GM12873 (cell line): ENCODE data around the gene DMD.

ENCODE experiments used
- CTCF ChIP-seq: IDR thresholded peaks from 2 replicates; pipeline ENCODE4 v1.5.1; 2012; ENCODE audit warnings: low read depth, mild to moderate bottlenecking, moderate library complexity, low read length, control low read depth; ENCODE audit not compliant: insufficient read depth; ENCODE audit errors: missing control alignments

DMD gene

DNA sequence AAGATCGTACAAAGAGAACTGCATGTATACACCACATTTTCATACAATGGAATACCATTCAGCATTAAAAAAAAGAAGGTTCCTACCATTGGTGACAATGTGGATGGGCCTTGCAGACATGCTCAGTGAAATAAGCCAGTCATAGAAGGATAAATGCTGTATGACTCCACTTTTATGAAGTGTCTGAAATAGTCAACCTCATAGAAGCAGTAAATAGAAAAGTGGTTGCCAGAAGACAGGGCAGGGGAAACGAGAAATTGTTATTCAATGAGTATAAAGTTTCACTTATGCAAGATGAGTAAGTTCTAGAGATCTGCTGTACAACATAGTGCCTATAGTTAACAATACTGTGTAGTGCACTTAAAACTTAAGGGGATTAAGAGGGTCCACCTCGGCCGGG lies 1882.1 kb downstream of the DMD start:
- no peak for TF ChIP-seq CTCF

DNA sequence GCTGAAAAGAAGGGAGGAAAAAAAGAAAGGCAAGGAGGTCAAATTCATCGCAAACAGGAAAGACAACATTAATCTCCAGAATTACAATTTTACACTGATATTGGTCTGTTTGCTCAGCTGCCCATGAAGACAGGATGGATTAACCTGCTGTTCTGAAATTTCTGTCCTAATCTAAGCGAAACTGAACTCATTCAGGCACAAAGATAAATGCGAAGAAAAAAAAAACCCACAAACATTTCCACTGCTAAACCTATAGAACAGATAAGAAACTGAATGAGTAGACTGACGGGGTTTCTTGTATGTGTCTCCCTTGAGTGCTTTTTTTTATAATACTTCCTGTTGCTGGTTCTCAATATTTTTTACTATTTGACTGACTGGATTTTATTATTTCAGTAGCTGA lies 1887.7 kb downstream of the DMD start:
- TF ChIP-seq CTCF = no peak

DNA sequence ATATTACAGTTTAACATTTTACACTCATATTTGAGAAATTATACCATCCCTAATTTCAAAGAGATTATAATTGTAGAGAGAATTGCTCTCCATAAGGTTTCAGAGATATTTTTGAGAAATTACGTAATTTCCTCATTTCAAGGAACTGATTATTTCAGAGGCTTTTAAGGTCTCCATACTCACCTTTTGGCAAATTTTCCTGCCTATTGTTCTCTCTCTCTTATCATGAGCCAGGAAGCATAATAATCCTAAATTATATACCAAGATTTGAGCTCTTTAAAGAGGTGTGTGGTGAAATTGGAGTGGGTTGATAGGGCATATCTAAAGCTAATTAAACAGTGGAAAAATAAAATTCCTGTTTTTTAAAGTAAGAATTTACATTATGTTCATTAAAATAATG lies 1890.6 kb downstream of the DMD start:
- no peak for TF ChIP-seq CTCF

DNA sequence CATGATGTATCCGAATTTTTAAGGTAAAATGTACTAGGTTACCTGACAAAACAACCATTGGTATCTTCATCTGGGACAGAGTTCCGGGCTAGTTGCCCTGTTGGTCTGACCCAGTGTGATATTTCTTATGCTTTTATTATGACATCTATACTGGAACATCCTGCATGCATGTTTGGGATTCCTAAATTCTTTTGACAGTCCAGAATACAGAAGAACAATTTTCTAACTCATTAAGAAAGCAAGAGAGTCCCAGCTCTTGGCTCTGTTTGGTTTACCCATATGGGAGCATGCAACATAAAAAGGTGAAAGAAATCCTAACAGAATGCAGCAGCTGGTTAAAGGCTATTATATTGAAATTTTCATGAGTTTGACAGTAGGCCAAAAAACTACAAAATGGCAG lies 1891.8 kb downstream of the DMD start:
- TF ChIP-seq CTCF = no peak

- no peak for TF ChIP-seq CTCF
These were observed 1892.5 kb downstream of the DMD start for GRCh38 chrX:31318866-31319265.

DNA sequence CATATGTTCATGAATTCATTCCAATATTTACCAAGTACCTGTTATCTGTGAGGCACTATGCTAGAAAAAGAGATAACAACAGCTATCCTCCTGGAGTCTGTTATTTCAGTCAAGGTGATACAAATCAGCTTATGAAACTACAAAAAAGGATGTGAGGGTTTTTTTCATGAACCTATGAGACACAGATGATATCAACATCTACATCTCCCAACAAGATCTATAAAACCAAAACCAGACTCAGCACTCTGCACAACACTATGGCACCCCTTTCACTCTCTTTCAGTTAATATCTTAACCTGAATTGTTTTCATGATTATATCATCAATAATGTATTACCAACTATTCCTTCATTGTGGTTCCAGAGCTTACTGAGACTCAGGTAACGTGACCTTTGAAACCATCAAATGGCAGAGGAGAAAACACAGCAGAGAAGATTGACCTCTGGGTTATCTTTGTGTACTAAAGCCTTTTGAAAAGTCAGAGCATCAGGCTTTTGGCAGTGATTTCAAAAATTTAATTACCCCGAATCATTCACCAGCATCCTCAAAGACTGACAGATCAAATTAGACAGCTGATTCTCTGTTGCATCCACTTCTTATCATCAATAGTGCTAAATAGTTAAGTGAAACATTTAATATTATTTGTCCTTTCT lies 1894.9 kb downstream of the DMD start:
- no peak for TF ChIP-seq CTCF

DNA sequence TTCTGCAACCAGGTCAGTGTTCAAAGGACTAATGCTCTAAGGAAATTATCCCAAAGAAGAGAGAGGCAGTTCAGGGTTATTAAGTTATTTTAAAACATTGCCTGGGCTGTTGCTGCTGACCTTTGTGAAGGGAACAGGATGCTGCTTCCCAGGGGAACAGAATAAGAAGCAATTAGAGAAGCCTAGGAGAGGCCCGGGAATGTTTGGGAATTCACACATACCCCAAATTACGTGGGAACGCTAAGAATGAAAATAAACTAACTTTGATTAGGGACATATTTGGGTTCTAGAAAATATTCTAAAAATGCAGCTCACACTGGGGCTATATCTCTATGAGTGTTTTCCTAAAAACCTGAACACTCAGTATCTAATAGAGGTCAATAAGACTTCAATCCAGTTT lies 1896.4 kb downstream of the DMD start:
- no peak for TF ChIP-seq CTCF

DNA sequence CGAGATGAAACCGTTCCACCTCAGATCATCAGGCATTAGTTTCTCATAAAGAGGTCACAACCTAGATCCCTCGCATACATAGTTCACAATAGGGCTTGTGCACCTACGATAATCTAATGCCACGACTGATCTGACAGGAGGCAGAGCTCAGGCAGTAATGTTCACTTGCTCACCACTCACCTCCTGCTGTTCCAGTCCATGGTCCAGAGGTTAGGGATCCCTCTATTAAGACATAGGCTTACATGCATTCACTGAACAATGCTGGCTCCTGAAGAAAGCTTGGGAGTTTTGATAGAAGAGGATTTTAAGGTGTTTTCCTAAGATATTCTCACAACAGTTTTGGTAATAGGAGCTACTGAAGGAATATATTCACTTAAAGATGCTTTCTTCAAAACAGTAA lies 1903.4 kb downstream of the DMD start:
- no peak for TF ChIP-seq CTCF
